ENCODE data around the gene TLK1. TPM values are rescaled to one million over a fixed set of nuclear protein-coding genes. Genes with fewer than 3 reads are reported as not detected.

Gene TLK1
- total and polyA plus RNA-seq, 10 of the 15 experiments (the other 5 are each of a cell fraction or from before 2014, with no cell fraction given): 25.1 to 126 (median 57.3) TPM

GRCh38 chr2:171086352-171087290 is 74.1 kb downstream of the TLK1 start:
- Histone ChIP-seq H3K27ac (ENCODE audit: control insufficient read depth, insufficient read depth) (peak overlapping the region; percentile 17; the same call in 1 of the 2 replicates), H3K79me2 (ENCODE audit: control insufficient read depth, insufficient read depth, low read length) (peaks cover 97% of the 10 kb centered on the region), H4K20me1 (ENCODE audit: control insufficient read depth, insufficient read depth) (0 out of 2 replicates have a peak, but pooled peaks cover 4% of the 10 kb centered on the region), H2AFZ (ENCODE audit: control insufficient read depth, low read depth, low read length) (no peak overlapping the region), H3K9ac (ENCODE audit: control insufficient read depth, insufficient read depth, low read length) (no peak overlapping the region), H3K4me2 (ENCODE audit: control insufficient read depth, insufficient read depth) (no peak overlapping the region), H3K9me3 (replicated peaks; ENCODE audit: control insufficient read depth, insufficient read depth, low read length) (no peaks in the 10 kb centered on the region; the same call in 2 of the 3 replicates), H3K36me3 (ENCODE audit: control insufficient read depth in 2 of 2, insufficient read depth in 2 of 2, low read length in 1 of 2) (peaks cover 2 to 21% of the 10 kb centered on the region in 2 experiments), H3K4me3 (no peak overlapping the region), H3K4me1 (ENCODE audit: control insufficient read depth, insufficient read depth, low read length) (no peaks in the 10 kb centered on the region; the same call in 1 of the 2 replicates), H3K27me3 (replicated peaks in 1 of 2; ENCODE audit: control insufficient read depth in 2 of 2, insufficient read depth in 2 of 2, low read length in 1 of 2) (no peaks in the 10 kb centered on the region)
- no TSS peak for BruUV-seq (replicated peaks)
- intact Hi-C loops (cut with micrococcal nuclease; ENCODE audit: unreplicated experiment) (loop anchor here (5.0 kb wide), 2 partner anchors 71 to 231 kb away; no protein-coding TSS in a partner anchor), in situ Hi-C loops (cut with MboI) (no loop called here)
- 60% methylated on average over 13 of the region's 13 CpGs for WGBS (ENCODE audit: insufficient coverage, insufficient replicate concordance, low lambda C conversion rate, missing lambda C conversion rate)
- ATAC-seq (peak; percentile 91), DNase-seq (ENCODE audit: low read depth, low spot score) (peak; percentile 9), FAIRE-seq (no peak)
- ChIA-PET CTCF (interaction anchor here (0.6 to 5.4 kb wide), 58 partner anchors 9 to 707 kb away, joined by 3 to 62 read pairs (median 4); partner anchors contain the start of gene GORASP2), POLR2A (interaction anchor here (1.9 kb wide), 1 partner anchor 11 kb away, joined by 7 read pairs; no protein-coding TSS in a partner anchor), RAD21 (ENCODE audit: unreplicated experiment) (interaction anchor here (1.2 to 2.5 kb wide), 5 partner anchors 68 to 330 kb away, joined by 3 to 15 read pairs (median 7); partner anchors contain the start of gene GORASP2), SMC1A (ENCODE audit: uncharacterized antibody, unreplicated experiment) (interaction anchor here (0.6 to 9.4 kb wide), 25 partner anchors 9 to 658 kb away, joined by 3 to 70 read pairs (median 5); partner anchors contain the start of gene TLK1)
- TF ChIP-seq POU2F2 (IDR thresholded peaks at IDR 0.05; ENCODE audit: borderline replicate concordance, low read depth, low read length) (peak; percentile 30; the same call in 1 of the 3 replicates), RCOR1 (conservative IDR thresholded peaks at IDR 0.05; ENCODE audit: low read depth, low read length) (no peak), ZNF592 (IDR thresholded peaks at IDR 0.05) (no peak), USF1 (IDR thresholded peaks at IDR 0.05; ENCODE audit: borderline replicate concordance, extremely low read length, insufficient read depth, low read depth, low read length) (no peak), HSF1 (IDR thresholded peaks at IDR 0.05; ENCODE audit: low read depth, low read length) (no peak), CTCF (IDR thresholded peaks at IDR 0.05 in 2 of 3, conservative IDR thresholded peaks at IDR 0.05 in 1 of 3; ENCODE audit: control insufficient read depth in 2 of 3, extremely low read depth in 1 of 3, insufficient read depth in 1 of 3, low read depth in 3 of 3, low read length in 3 of 3) (peak; percentile 45 to 64 (median 63)), IKZF2 (IDR thresholded peaks at IDR 0.05) (no peak), MEF2B (IDR thresholded peaks at IDR 0.05; ENCODE audit: partially characterized antibody, poor library complexity, severe bottlenecking) (no peak), PAX8 (IDR thresholded peaks at IDR 0.05) (no peak), GATAD2B (conservative IDR thresholded peaks at IDR 0.05; ENCODE audit: low read depth) (no peak)
